ENCODE measurements around the gene GTF2F2.

Gene GTF2F2

DNA sequence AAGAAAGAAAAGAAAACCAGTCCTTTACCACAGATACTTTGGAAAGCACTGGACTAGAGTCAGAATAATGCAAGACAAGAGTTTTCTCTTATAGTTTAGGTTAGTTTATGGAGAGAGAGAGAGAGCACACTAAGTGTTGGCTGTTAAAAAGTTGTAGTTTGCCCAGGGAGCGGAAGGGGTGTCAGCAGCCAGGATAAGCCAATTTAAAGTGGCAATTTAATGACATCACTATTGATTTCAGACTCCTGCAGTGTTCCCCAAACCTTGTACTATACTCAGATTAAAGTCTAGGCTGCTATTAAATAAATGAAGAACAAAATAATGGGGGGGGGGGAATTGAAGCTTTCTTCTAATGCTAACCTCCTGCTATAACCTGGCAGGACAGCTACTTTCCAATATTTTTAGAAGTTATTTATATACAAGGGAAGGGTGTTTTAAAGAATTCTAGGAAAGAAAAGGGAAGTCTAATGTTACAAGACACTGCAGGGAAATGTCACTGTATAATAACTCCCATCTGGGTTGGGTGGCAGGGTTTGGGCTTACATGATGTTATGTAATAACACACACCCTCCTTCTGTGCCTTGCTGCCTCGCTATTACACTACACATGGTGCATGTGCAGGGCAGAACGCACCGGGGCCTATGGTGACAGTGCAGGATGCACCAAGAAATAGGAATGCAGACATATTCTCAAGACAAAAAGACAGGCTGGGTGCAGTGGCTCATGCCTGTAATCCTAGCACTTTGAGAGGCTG lies 200.7 kb downstream of the GTF2F2 start:
- no peaks in the 10 kb centered on the region for H3K27me3 ChIP-seq (ENCODE audit: insufficient read depth, low read length)
- no peaks in the 10 kb centered on the region for H3K79me2 ChIP-seq (ENCODE audit: control insufficient read depth, insufficient read depth, low read length, unreplicated experiment)
- no peak overlapping the region for H2AFZ ChIP-seq (ENCODE audit: low read length, unreplicated experiment)
- no peaks in the 10 kb centered on the region for H3K36me3 ChIP-seq (ENCODE audit: insufficient read depth, low read length)
- no peak overlapping the region for H3K27ac ChIP-seq (ENCODE audit: low read depth, low read length)
- H3K4me1 ChIP-seq (ENCODE audit: control insufficient read depth, insufficient read depth, low read length, unreplicated experiment): peaks cover 10% of the 10 kb centered on the region
- H3K4me3 ChIP-seq (ENCODE audit: low read depth, low read length): no peak overlapping the region

DNA sequence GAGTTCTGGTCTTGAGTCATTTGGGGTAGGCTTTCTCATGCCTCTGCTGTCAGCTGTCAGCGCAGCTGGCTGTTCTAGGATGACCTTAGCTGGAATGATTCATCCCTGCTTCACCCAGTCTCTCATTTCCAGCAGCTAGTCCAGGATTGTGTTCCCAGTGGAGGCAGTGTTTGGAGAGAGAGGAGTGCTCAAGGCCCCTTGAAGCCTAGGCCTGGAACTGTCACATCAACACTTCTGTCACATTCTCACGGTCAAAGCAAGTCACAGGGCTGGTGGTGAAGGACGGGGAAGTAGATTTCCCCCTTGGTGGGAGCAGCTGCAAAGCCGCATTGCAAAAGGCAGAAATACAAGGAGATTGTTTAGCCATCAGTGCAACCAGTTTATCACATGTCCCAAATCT lies 205.5 kb downstream of the GTF2F2 start:
- H3K4me1 ChIP-seq (ENCODE audit: control insufficient read depth, insufficient read depth, low read length, unreplicated experiment): peaks cover 33% of the 10 kb centered on the region
- H2AFZ ChIP-seq (ENCODE audit: low read length, unreplicated experiment): no peak overlapping the region
- no peaks in the 10 kb centered on the region for H3K36me3 ChIP-seq (ENCODE audit: insufficient read depth, low read length)
- H3K27me3 ChIP-seq (ENCODE audit: insufficient read depth, low read length): no peaks in the 10 kb centered on the region
- H3K27ac ChIP-seq (ENCODE audit: low read depth, low read length): peak overlapping the region; percentile 55
- no peak overlapping the region for H3K4me3 ChIP-seq (ENCODE audit: low read depth, low read length)
- no peaks in the 10 kb centered on the region for H3K79me2 ChIP-seq (ENCODE audit: control insufficient read depth, insufficient read depth, low read length, unreplicated experiment)

DNA sequence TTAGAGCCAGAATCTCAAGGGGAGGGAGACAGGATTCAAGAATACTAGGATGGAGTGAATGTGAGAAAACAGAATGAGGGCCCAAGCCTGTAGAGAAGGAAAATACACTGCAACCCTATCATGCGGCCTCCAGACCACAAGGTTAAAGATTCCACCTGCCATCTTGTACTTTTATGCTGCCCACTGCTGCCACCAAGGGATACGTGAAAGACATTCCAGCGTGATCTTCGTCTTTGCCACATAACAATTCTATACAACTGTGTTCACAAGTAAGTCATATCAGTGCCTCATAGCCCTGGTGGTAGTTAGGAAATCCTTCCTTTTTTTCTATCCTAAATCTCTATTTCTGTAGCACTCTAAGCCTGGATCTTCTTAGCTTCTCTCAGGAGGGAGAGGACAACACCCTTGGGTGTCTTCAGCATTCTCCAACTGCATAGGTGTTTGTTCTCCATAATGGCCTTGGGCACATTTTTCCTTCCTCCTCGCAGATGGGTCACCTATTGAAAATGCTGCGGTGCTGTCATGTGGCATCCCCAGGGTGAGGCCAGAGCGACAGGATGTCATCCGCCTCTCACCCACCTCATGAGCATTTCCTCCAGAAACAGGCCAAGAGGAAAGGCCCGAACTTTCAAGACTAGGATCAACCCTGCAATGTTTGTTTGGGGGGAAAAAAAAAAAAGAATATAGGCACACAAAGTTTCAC lies 207.1 kb downstream of the GTF2F2 start:
- Histone ChIP-seq H3K79me2 (ENCODE audit: control insufficient read depth, insufficient read depth, low read length, unreplicated experiment) (no peaks in the 10 kb centered on the region), H3K4me1 (ENCODE audit: control insufficient read depth, insufficient read depth, low read length, unreplicated experiment) (peaks cover 45% of the 10 kb centered on the region), H3K27me3 (ENCODE audit: insufficient read depth, low read length) (no peaks in the 10 kb centered on the region), H3K36me3 (ENCODE audit: insufficient read depth, low read length) (no peaks in the 10 kb centered on the region), H3K4me3 (ENCODE audit: low read depth, low read length) (no peak overlapping the region), H3K27ac (ENCODE audit: low read depth, low read length) (no peak overlapping the region), H2AFZ (ENCODE audit: low read length, unreplicated experiment) (no peak overlapping the region)

DNA sequence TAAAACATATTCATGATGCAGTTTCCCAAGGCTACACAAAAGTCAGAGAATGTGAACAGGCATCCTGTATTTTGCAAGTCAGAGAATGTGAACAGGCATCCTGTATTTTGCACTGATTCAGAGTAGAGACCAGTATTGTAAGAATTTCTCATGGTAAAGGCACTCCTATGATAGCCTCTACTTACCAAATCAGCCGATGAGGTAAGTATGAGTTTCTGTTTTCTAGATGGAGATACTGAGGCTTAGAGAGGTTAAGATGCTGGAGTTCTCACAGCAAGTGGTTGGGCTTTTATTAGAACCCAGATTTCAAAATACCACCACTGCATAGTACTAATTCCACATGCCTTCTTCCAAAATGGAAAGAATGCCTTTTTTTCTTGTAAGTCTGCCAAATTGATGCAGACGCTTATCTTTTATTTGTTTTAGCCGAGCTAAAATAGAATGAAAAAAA lies 208.4 kb downstream of the GTF2F2 start:
- peaks cover 58% of the 10 kb centered on the region for H3K4me1 ChIP-seq (ENCODE audit: control insufficient read depth, insufficient read depth, low read length, unreplicated experiment)
- no peaks in the 10 kb centered on the region for H3K36me3 ChIP-seq (ENCODE audit: insufficient read depth, low read length)
- no peaks in the 10 kb centered on the region for H3K27me3 ChIP-seq (ENCODE audit: insufficient read depth, low read length)
- H3K4me3 ChIP-seq (ENCODE audit: low read depth, low read length): no peak overlapping the region
- no peak overlapping the region for H2AFZ ChIP-seq (ENCODE audit: low read length, unreplicated experiment)
- no peaks in the 10 kb centered on the region for H3K79me2 ChIP-seq (ENCODE audit: control insufficient read depth, insufficient read depth, low read length, unreplicated experiment)
- H3K27ac ChIP-seq (ENCODE audit: low read depth, low read length): peak overlapping the region; percentile 36

DNA sequence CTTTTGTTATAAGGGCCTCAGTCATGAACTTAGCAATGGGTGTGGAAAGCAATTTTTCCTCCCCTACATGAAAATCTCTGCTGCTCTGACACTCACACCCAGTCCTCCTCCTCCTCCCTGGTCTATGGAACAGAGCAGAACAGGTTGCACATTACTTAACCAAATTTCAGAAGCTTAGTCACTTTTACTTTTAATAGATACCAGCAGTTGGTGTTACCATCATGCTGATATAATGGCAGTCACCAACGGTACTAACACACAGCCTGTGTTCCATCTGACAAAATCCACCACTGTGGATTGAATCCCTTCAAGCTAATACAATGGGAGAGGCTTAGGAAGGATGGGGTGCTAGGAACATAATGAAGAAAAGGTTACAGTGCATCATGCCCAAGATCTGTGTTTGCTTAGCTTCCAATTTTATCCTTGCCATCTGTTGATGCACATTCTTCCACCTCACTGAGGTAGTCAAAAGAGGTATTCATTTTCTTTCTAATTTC lies 210.9 kb downstream of the GTF2F2 start:
- no peak overlapping the region for H3K4me3 ChIP-seq (ENCODE audit: low read depth, low read length)
- no peak overlapping the region for H2AFZ ChIP-seq (ENCODE audit: low read length, unreplicated experiment)
- H3K4me1 ChIP-seq (ENCODE audit: control insufficient read depth, insufficient read depth, low read length, unreplicated experiment): peaks cover 72% of the 10 kb centered on the region
- peaks cover 6% of the 10 kb centered on the region; the same call in 1 of the 2 replicates for H3K36me3 ChIP-seq (ENCODE audit: insufficient read depth, low read length)
- no peaks in the 10 kb centered on the region for H3K79me2 ChIP-seq (ENCODE audit: control insufficient read depth, insufficient read depth, low read length, unreplicated experiment)
- H3K27ac ChIP-seq (ENCODE audit: low read depth, low read length): peak overlapping the region; percentile 85
- no peaks in the 10 kb centered on the region for H3K27me3 ChIP-seq (ENCODE audit: insufficient read depth, low read length)

DNA sequence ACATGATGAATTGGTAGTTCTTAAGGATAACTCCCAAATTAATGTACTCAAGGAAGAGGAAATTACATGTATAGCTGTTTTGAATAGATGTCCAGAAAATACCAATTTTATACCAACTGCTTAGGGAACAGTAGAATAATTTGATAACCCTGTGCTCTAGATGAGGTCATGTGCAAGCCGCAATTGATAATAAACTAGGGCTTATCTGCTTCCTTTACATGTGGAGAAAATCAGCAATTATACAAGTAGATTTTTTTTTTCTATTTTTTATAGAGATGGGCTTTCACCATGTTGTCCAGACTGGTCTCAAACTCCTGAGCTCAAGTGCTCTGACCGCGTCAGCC lies 211.4 kb downstream of the GTF2F2 start:
- H2AFZ ChIP-seq (ENCODE audit: low read length, unreplicated experiment): no peak overlapping the region
- peak overlapping the region; percentile 85 for H3K27ac ChIP-seq (ENCODE audit: low read depth, low read length)
- peaks cover 73% of the 10 kb centered on the region for H3K4me1 ChIP-seq (ENCODE audit: control insufficient read depth, insufficient read depth, low read length, unreplicated experiment)
- H3K36me3 ChIP-seq (ENCODE audit: insufficient read depth, low read length): peaks cover 11% of the 10 kb centered on the region
- no peak overlapping the region for H3K4me3 ChIP-seq (ENCODE audit: low read depth, low read length)
- peaks cover 4% of the 10 kb centered on the region for H3K79me2 ChIP-seq (ENCODE audit: control insufficient read depth, insufficient read depth, low read length, unreplicated experiment)
- H3K27me3 ChIP-seq (ENCODE audit: insufficient read depth, low read length): no peaks in the 10 kb centered on the region

DNA sequence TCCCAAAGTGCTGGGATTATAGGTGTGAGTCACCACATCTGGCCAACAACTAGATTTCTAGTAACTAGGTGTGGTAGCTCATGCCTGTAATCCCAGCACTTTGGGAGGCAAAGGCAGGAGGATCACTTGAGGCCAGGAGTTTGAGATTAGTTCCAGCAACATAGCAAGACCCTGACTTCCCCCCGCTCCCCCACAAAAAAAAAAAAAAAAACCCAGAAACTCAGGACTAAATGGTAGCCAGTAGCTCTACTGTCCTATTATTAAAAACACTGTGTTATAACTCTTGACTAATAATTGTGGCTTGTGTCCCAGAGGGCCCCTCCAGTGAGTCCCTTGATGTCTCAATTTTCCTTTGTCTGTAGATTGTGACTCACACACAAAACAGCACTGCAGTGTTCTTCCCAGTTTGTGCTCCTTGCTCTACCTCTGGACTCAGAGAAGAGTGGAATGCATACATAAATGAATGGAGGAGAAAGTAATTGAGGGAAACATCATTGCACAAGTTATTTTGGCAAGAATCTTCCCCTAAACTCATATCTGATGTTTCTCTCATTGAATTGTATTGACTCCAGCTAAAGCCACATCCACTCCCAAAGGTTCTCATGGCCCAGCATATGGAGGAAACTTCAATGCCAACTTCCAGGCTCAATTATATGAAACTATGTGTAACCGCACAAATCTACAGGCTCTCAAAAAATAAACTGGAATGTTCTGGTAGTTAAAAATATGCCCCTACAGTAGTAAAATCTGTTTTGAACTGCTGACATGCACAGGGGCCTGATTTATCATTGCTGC lies 211.9 kb downstream of the GTF2F2 start:
- H3K36me3 ChIP-seq (ENCODE audit: insufficient read depth, low read length): peaks cover 17% of the 10 kb centered on the region
- H3K27ac ChIP-seq (ENCODE audit: low read depth, low read length): peak overlapping the region; percentile 85
- H3K27me3 ChIP-seq (ENCODE audit: insufficient read depth, low read length): no peaks in the 10 kb centered on the region
- H3K4me3 ChIP-seq (ENCODE audit: low read depth, low read length): no peak overlapping the region
- H2AFZ ChIP-seq (ENCODE audit: low read length, unreplicated experiment): no peak overlapping the region
- H3K4me1 ChIP-seq (ENCODE audit: control insufficient read depth, insufficient read depth, low read length, unreplicated experiment): peaks cover 76% of the 10 kb centered on the region
- peaks cover 8% of the 10 kb centered on the region for H3K79me2 ChIP-seq (ENCODE audit: control insufficient read depth, insufficient read depth, low read length, unreplicated experiment)

DNA sequence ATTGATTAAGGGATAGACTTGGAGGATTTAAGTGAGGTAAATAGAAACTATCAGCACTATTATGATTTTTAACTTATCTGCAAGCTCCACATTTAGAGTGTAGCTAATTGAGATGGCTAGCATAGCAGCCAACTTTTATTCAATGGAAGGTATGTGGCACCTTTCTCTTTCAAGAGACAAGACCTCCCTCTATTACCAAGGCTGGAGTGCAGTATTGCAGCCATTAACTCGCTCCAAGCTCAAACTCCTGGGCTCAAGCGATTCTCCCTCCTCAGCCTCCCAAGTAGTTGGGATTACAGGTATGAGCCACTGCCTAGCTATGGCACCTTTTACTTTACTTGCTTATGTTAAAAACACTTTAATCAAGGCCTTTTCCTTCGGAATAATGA lies 212.5 kb downstream of the GTF2F2 start:
- Histone ChIP-seq H3K4me1 (ENCODE audit: control insufficient read depth, insufficient read depth, low read length, unreplicated experiment) (peaks cover 82% of the 10 kb centered on the region), H3K36me3 (ENCODE audit: insufficient read depth, low read length) (peaks cover 23% of the 10 kb centered on the region), H3K4me3 (ENCODE audit: low read depth, low read length) (no peak overlapping the region), H3K79me2 (ENCODE audit: control insufficient read depth, insufficient read depth, low read length, unreplicated experiment) (peaks cover 14% of the 10 kb centered on the region), H3K27ac (ENCODE audit: low read depth, low read length) (peak overlapping the region; percentile 85), H2AFZ (ENCODE audit: low read length, unreplicated experiment) (no peak overlapping the region), H3K27me3 (ENCODE audit: insufficient read depth, low read length) (no peaks in the 10 kb centered on the region)

DNA sequence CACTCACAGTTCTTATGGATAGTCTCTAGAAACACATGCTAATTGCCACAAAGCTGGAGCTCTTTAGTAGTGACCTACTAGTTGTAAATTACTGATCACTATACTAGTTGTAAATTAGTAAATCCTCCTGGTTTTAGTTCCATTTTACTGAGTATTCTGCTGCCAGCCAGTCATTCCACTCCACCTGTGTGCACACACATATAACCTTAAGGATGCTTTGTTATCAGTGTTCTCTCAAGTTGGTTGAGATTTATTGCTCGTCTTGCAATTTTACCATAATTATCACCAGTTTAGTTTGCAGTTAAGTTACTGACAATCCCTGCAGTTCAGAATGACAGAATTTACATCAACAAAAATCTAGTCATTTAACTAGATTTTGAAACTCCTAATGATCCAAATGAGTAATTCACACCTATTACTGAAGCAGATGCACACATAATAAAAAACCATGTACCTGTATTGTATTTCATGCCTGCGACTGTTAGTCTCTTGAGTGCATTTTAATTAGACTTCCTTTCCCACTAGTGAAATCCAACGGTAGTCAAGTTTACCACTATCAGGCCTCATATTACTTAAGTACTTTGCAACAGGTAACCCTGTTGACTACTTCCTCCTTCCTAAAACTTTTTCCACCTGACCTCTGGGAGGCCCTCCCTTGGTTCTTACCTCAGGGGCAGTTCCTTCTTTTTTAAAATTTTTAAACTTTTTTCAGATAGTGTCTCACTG lies 213.1 kb downstream of the GTF2F2 start:
- Histone ChIP-seq H3K27ac (ENCODE audit: low read depth, low read length) (peak overlapping the region; percentile 85), H3K4me1 (ENCODE audit: control insufficient read depth, insufficient read depth, low read length, unreplicated experiment) (peaks cover 88% of the 10 kb centered on the region), H3K4me3 (ENCODE audit: low read depth, low read length) (no peak overlapping the region), H3K27me3 (ENCODE audit: insufficient read depth, low read length) (no peaks in the 10 kb centered on the region), H3K79me2 (ENCODE audit: control insufficient read depth, insufficient read depth, low read length, unreplicated experiment) (peaks cover 20% of the 10 kb centered on the region), H3K36me3 (ENCODE audit: insufficient read depth, low read length) (peaks cover 29% of the 10 kb centered on the region), H2AFZ (ENCODE audit: low read length, unreplicated experiment) (no peak overlapping the region)
